K562 (cell line): Measurements from ENCODE around the gene DMD. TPM values are rescaled to one million over a fixed set of nuclear protein-coding genes. Genes with fewer than 3 reads are reported as not detected.

Experiments used
- ATAC-seq: fragments of 200-7000 bp; cut with Tn5 transposase; 3 replicates; pipeline ENCODE4 v1.9.1; 2020; ENCODE audit warnings: moderate library complexity
- BruUV-seq: library from RNA; stranded (reverse); fragments of 400-500 nt; replicated peaks from 2 replicates; lab custom pipeline; 2021; lab: Mats Ljungman, UMichigan
- CTCF ChIA-PET: fragments of 300-600 bp; formaldehyde crosslinking; extraction: SDS; loops from one replicate; lab custom pipeline; 2021; ENCODE audit warnings: low intra/inter-chr PET ratio; lab: Yijun Ruan, JAX
- POLR2A ChIA-PET: fragments of 300-600, 350-650 bp; sonication (Branson Sonifier 250); formaldehyde crosslinking; extraction: SDS; loops from one replicate; lab custom pipeline; 2021; ENCODE audit warnings: antibody characterized with exemption, inconsistent platforms; lab: Yijun Ruan, JAX
- DNase-seq, 4 experiments: peaks; one replicate each; pipeline versions ENCODE4 v3.0.0 to v3.0.0-alpha.2; 2011 to 2018; ENCODE audit warnings: low spot score in 3 of 4, mixed read lengths in 3 of 4; ENCODE audit errors: extremely low read depth in 1 of 4
- FAIRE-seq: peaks from 2 replicates; lab custom pipeline; 2011; peaks lifted over from hg19 to GRCh38; lab: Jason Lieb, UNC
- H2AFZ ChIP-seq: 2 replicates; pipeline ENCODE4 v1.6.0; 2011; ENCODE audit warnings: low read depth, low read length, control low read depth, inconsistent platforms
- H3K27ac ChIP-seq: fragments of 200-600 bp; 3 replicates; pipeline ENCODE4 v1.8.0; 2011; ENCODE audit warnings: low read depth, mild to moderate bottlenecking, control low read depth, inconsistent platforms, low read length, moderate library complexity, mixed read lengths; ENCODE audit errors: extremely low read depth
- H3K27me3 ChIP-seq, 2 experiments: fragments of 300-600 bp in 1 of 2; 2 replicates in 1 of 2; 3 replicates in 1 of 2; pipeline versions ENCODE4 v1.6.0 to v1.8.0; 2011; ENCODE audit warnings: inconsistent platforms in 2 of 2, low read length in 2 of 2, mild to moderate bottlenecking in 1 of 2, mixed read lengths in 1 of 2, moderate library complexity in 1 of 2; ENCODE audit not compliant: control insufficient read depth in 2 of 2, insufficient read depth in 2 of 2
- H3K36me3 ChIP-seq: fragments of 300-600 bp; 3 replicates; pipeline ENCODE4 v1.8.0; 2011; ENCODE audit warnings: mild to moderate bottlenecking, low read length, inconsistent platforms; ENCODE audit not compliant: control insufficient read depth, insufficient read depth
- H3K4me1 ChIP-seq, 2 experiments: fragments of 200-600 bp in 1 of 2; replicated peaks in 1 of 2; 2 replicates in 1 of 2; 3 replicates in 1 of 2; pipeline versions ENCODE4 v1.5.1 to v1.8.0; 2011; ENCODE audit warnings: inconsistent platforms in 2 of 2, low read length in 2 of 2, mild to moderate bottlenecking in 1 of 2, mixed read lengths in 1 of 2, moderate library complexity in 1 of 2; ENCODE audit not compliant: control insufficient read depth in 2 of 2, insufficient read depth in 2 of 2
- H3K4me2 ChIP-seq: 2 replicates; pipeline ENCODE4 v1.6.1; 2011; ENCODE audit warnings: low read length, control low read depth, inconsistent platforms, mixed read lengths; ENCODE audit not compliant: insufficient read depth
- H3K4me3 ChIP-seq: fragments of 200-600 bp; sonication (generic), shearing (Covaris generic); 2 replicates; pipeline ENCODE4 v1.5.1; 2016; ENCODE audit warnings: control low read depth, inconsistent platforms
- H3K79me2 ChIP-seq: fragments of 200-600 bp; 3 replicates; pipeline ENCODE4 v1.8.0; 2011; ENCODE audit warnings: low read length, inconsistent platforms; ENCODE audit not compliant: control insufficient read depth, insufficient read depth
- H3K9ac ChIP-seq, 2 experiments: 2 replicates each; pipeline versions ENCODE4 v1.6.0 to v1.6.1; 2011; ENCODE audit warnings: low read depth in 2 of 2, low read length in 2 of 2, control low read depth in 1 of 2, inconsistent platforms in 1 of 2, mild to moderate bottlenecking in 1 of 2, mixed read lengths in 1 of 2; ENCODE audit not compliant: insufficient read depth in 1 of 2
- H3K9me1 ChIP-seq: one replicate; pipeline ENCODE4 v1.6.0; 2011; ENCODE audit warnings: inconsistent platforms, mild to moderate bottlenecking, low read length, moderate library complexity; ENCODE audit not compliant: control insufficient read depth, insufficient read depth
- H3K9me3 ChIP-seq: replicated peaks from 2 replicates; pipeline ENCODE4 v1.5.1; 2011; ENCODE audit warnings: low read depth, low read length, inconsistent platforms; ENCODE audit not compliant: control insufficient read depth, insufficient read depth
- H4K20me1 ChIP-seq: replicated peaks from 2 replicates; pipeline ENCODE4 v1.6.1; 2011; ENCODE audit warnings: low read length, inconsistent platforms, mixed read lengths; ENCODE audit not compliant: control insufficient read depth, insufficient read depth
- ELF1 ChIP-seq: fragments of 200-800 bp; sonication (Bioruptor generic); IDR thresholded peaks from 2 replicates; pipeline ENCODE4 v1.6.1; 2016; ENCODE audit warnings: missing genetic modification characterization, missing compliant biosample characterization
- HMBOX1 ChIP-seq: sonication (generic); IDR thresholded peaks from 2 replicates; pipeline ENCODE4 v1.6.1; 2016
- RFX5 ChIP-seq: IDR thresholded peaks from 2 replicates; pipeline ENCODE4 v1.6.1; 2011; ENCODE audit warnings: low read depth, mild to moderate bottlenecking, improper control_type of control experiment, low read length
- SNIP1 ChIP-seq: fragments of 450-650 bp; IDR thresholded peaks from 2 replicates; pipeline ENCODE4 v1.7.1; 2017; ENCODE audit warnings: low read depth, mild to moderate bottlenecking
- ZBED1 ChIP-seq: IDR thresholded peaks from 2 replicates; pipeline ENCODE4 v1.6.1; 2014
- ZNF395 ChIP-seq: fragments of 200-800 bp; sonication (Bioruptor generic); IDR thresholded peaks from 2 replicates; pipeline ENCODE4 v1.6.1; 2017; ENCODE audit warnings: missing genetic modification characterization, missing compliant biosample characterization
- WGBS: fragments of 100-300 bp; shearing (Covaris generic); methylation state at CpG from one replicate; pipeline ENCODE4 v1.1.6; 2016; ENCODE audit warnings: low coverage, mixed read lengths; ENCODE audit not compliant: insufficient coverage; ENCODE audit errors: missing lambda C conversion rate; 5-methylcytosine and 5-hydroxymethylcytosine counted together
- in situ Hi-C: fragments of 300-500 bp; cut with MboI; formaldehyde crosslinking; loops from 4 replicates; pipeline ENCODE4 v1.15.0; 2018; ENCODE audit warnings: inconsistent platforms, mixed read lengths
- intact Hi-C: fragments of 100-400 bp; cut with micrococcal nuclease; formaldehyde crosslinking; loops from 2 replicates; pipeline ENCODE4 v1.14.2; 2022
- polyA plus RNA-seq, 8 experiments: library from polyadenylated mRNA; depleted of rRNA in 4 of 8; stranded (reverse) in 5 of 8; unstranded in 3 of 8; fragments of >200 nt; fragmentation: Nextera tagmentation in 2 of 8; fragmentation: Illumina TruSeq in 1 of 8; extraction: Ambion mirVana in 2 of 8; extraction: Trizol in 1 of 8; gene quantifications; 2 replicates each; pipeline versions ENCODE4 v1.2.1 to v1.2.3, GENCODE V29; 2011 to 2014; ENCODE audit warnings: inconsistent platforms in 1 of 8, missing spikeins in 1 of 8
- total RNA-seq, 7 experiments: library from RNA; depleted of rRNA in 6 of 7; stranded (reverse); fragments of >200 nt in 6 of 7; fragmentation: Illumina TruSeq in 2 of 7; extraction: Trizol in 2 of 7; gene quantifications; 2 replicates each; pipeline versions ENCODE4 v1.2.1 to v1.2.3, GENCODE V29; 2011 to 2021; ENCODE audit warnings: low replicate concordance in 1 of 7

DMD gene
- total and polyA plus RNA-seq, 9 of the 15 experiments (the other 6 are each of a cell fraction or from before 2014, with no cell fraction given) = 3.8 to 20.4 (median 11.4) TPM

- BruUV-seq = no TSS peak
- Histone ChIP-seq H2AFZ (no peak overlapping the region), H3K9ac (no peak overlapping the region), H3K9me1 (no peaks in the 10 kb centered on the region), H3K27me3 (no peaks in the 10 kb centered on the region), H3K9me3 (no peaks in the 10 kb centered on the region), H3K36me3 (no peaks in the 10 kb centered on the region), H3K4me2 (no peak overlapping the region), H3K4me1 (no peaks in the 10 kb centered on the region), H3K4me3 (no peak overlapping the region), H3K79me2 (no peaks in the 10 kb centered on the region), H4K20me1 (no peaks in the 10 kb centered on the region), H3K27ac (no peak overlapping the region)
- FAIRE-seq (no peak), ATAC-seq (no peak), DNase-seq (no peak)
- intact Hi-C loops (no loop called here), in situ Hi-C loops (no loop called here)
- POLR2A ChIA-PET = no interaction called here
- TF ChIP-seq ZBED1 (no peak), SNIP1 (no peak), ZNF395 (CRISPR knock-in tag) (no peak), ELF1 (no peak), HMBOX1 (no peak), RFX5 (no peak)
- CTCF ChIA-PET = no interaction called here
- WGBS = 0% methylated on average over 3 of the region's 8 CpGs
These were observed 104.6 kb downstream of the DMD start for GRCh38 chrX:33106737-33107136.
